Activated T-cell treated with anti-CD3 and anti-CD28 coated beads for 24 hours (primary cell): ENCODE data around the gene SDK2.

ENCODE experiments used
- DNase-seq: peaks from one replicate; pipeline ENCODE4 v3.0.0-alpha.2; 2020; ENCODE audit warnings: low read depth

Gene SDK2

DNA sequence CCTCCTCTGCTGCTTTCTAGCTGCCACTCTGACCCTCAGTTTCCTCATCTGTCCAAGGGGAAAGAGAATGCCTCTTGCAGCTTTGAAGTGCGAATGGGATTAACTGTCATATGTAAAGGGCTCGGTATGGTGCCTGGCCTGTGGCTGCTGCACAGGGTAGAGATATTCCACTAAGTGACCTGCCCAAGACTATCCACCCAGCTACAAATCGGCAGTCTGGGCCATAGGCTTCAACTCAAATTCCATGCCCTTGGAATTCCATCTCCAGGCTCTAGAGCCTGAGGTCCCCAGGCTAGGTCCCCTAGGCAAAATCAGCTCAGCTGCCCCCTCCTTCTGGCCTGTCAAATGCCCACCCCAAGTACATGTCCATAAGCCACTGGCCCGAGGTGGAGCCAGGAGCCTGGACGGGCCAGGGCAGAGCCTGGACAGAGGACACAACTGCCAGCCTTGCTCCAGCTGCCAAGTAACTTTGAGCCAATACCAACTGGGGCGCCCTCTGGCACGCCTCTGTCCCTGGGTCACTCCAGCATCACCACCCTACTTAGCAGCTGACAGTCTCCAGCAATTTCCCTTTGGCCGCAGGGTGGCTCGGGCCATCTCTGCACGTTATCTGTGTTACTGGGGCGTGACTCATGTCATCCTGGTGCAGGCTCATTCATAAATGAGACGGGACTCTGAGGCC, 57.2 kb downstream of the SDK2 start:
- no peak for DNase-seq

DNA sequence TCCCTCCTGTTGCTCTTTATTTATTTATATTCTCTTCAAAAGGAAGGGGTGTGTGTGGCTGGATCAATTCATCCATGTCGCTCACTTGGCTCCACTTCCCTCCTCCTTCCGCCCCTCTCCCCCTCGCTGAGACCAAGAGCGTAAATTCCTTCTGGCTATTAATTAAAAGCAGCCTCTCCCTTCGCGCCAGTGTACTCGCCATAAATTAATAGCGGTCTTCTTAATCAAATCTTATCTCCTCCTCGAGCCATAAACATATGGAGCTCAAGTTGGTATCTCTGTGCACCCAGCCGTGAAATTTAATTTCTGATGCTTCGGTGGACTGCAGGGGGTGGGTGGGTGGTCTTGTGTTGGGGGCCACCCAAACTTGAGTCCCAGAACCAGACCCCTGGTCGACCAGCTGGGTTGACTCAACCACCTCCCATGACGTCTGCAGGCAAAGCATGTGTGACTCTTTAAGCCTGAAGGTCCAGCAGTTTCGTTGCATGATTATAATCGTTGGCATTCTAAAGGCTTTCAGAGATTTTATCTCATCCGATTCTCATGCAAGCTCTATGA, 57.9 kb downstream of the SDK2 start:
- DNase-seq, result no peak

DNA sequence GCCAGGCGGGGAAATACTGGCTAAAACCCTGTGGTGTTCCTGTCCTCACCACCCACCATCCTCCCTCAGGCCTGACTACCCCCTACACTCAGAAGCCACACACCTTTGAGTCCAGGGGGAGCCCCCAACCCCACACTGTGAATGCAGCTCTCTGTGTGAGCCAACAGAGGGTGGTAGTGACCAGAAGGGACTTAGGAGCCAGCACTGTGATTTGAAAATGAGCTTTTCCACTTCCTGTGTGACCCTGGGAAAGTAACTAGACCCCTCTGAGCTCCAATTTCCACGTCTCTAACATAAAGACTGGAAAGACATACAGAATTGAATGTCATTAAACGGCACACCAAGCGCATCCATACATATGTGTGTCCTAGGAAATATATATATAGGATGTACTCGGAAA, 58.7 kb downstream of the SDK2 start:
- no peak for DNase-seq

DNA sequence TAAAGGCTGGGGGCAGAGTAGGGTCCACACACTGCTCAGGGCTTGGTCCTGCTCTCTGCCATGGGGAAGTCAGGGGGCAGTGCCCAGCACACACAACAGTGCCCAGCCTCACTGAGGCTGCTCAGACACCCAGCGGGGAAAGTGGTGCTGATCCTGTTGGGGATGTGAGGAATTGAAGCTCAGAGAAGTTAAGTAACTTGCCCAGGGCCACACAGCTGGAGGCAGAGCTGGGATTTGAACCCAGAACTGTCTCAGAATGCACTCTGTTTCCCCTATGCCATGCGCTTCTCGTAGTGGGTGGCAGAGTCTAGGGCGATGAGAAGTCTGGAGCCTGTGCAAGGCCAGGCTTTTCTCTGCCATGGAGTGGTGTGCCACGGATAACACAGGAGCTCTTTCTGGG, 59.3 kb downstream of the SDK2 start:
- no peak for DNase-seq

DNA sequence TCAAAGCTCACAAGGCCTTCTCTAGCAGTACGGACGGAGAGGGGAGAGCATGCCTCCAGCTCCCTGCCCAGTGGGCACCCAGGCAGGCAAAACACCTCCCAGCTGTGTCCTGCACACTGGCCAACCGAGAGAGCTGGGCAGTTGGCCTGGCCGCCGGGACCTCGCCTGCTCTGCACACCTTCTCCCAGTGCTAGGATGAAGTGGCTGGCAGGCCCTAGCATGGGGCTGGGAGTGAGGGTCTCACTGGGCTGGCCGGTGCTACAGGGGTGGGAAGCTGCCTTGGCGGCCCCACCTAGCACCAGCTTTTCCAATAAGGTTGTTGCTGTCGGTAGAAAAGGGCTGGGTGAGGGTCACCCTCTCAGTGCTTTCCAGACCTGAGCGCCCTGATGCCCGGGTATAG, 60.2 kb downstream of the SDK2 start:
- no peak for DNase-seq

DNA sequence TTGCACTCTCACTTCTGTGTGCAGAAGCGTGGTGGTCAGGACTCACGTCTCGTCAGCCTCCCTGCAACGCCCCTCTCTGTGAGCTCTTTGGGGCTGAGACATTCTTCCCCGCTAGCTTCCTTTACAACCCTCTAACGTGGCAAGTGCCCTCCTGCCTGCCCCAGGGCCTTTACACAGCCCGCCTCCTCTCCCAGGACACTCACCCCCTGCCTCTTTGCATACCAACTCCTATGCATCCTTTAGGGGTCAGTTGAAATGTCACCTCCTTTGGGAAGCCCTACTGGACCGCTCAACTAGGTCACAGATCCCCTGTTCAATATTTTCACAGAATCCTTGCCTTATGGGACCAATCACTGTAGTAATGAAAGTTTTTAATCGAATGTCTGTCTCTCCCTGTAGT, 61.4 kb downstream of the SDK2 start:
- DNase-seq, result no peak

DNA sequence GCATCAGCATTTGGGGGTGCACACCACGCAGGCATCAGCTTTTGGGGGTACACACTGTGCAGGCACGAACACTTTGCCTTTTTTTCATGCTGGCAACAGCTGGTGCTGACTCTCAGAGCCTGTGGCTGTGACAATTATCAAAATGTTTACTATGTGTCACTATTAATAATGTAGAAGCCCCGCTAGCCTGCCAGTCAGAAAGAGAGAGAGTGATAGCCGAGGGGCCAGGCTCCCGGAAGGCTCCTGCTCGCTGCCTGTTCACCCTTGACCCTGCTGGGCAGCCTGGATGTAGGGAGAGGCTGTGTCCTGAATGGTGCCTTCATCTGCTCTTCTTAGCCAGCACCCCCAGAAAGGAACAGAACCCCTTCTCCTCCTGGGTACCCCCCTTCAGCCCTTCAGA, 61.9 kb downstream of the SDK2 start:
- no peak for DNase-seq

DNA sequence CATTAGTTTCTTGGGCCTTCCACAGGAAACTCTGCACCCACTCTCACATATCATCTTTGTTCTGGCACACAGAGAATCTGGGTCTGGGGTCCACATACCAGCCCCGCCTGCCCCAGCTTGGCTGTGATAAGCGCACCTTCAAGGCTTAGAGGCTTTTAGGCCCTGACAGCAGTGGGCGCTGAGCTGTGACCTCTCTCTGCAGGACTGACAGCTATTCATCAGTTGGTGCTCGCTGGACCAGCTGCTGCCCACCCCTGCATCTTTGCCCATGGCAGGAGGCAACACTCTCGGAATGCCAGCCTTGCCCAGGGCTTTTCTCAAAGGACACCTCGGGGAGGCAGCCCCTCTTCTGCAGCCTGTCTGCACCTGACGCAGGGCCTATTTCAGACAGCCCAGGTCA, 62.9 kb downstream of the SDK2 start:
- no peak for DNase-seq

DNA sequence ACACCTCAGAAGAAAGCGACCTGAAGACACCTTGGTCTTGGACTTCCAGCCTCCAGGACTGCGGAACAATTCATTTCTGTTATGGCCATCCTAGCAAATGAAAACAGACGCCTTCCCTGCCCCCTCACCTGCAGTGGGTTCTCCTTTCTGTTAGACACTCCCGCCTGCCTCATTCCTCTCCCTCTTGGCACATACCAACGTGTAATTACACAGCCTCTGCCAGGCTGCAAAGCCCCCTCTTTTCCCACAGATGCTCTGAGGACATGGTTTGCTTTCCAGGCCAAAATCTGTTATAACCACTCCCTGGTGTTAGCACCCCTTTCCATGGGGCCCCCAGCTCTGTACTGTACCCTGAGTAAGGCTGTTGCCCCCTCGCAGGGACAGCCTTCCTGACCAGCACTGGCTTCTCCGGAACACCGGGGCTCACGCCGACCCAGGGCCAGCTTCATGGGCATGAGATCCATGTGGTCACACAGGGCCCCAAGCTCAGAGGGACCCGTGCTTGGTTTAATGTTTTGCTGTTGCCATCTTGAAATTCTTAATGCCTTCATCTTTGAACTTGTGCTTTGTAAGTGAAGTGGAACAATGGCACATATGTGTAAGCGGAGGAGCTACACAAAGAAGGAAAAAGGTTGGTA, 64.1 kb downstream of the SDK2 start:
- DNase-seq, result no peak

DNA sequence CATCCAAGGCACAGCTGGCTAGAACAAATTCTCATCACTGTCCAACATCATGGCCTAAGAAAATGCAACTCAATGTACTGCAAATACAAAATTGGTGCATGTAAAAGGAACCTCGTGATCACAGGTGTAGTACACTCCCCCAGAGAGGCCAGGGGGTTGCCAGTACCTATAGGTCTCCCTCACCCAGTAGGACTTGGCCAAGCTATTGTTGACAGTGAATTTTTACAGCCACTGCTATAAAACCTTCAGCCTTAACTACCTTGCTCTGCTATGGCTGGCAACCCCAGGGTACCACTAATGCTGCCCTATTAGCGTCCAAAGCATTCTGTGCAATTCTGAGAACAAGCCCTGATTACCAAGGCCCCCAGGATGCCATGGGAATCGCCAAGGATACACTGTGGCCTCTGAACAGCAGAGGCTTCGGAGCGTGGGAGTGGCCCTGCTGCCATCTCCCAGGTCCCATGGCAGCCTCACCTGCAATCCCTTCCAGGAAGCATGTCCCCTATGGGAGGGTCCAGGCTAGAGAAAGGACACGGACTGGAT, 67.6 kb downstream of the SDK2 start:
- no peak for DNase-seq

DNA sequence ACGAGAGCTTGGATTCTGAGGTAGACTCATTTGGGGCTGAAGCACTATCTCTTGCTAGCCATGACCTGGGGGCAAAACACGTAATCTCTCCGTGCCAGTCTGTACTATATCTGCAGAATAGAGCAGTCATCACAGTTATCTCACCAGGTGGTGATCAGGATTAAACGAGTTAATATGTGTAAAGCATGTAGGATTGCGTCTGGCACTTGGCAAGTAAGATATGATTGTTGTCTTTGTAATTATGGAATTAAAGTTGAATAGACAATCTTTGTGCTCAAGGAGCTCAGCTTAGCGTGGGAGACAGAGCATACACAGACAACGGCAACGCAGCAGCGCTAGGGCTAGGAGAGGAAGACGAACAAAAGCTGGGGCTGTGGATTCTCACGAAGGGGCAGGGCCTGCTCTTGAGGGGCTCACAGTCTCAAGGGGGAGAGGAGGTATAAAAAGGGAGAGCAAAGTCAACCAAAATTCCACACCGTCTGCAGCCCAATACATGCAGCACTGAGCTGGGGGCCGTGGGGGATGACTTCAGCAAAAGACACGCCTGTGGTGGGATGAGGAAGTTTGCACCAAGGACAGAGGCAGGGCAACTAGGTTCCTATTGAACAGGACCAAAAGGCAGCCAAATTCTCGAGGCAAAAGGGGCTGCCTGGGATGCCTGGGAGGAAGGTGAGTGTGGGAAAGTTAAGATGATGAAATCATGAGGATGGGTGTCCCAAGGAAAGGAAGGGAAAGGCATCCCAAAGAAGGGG, 68.6 kb downstream of the SDK2 start:
- DNase-seq, result no peak

DNA sequence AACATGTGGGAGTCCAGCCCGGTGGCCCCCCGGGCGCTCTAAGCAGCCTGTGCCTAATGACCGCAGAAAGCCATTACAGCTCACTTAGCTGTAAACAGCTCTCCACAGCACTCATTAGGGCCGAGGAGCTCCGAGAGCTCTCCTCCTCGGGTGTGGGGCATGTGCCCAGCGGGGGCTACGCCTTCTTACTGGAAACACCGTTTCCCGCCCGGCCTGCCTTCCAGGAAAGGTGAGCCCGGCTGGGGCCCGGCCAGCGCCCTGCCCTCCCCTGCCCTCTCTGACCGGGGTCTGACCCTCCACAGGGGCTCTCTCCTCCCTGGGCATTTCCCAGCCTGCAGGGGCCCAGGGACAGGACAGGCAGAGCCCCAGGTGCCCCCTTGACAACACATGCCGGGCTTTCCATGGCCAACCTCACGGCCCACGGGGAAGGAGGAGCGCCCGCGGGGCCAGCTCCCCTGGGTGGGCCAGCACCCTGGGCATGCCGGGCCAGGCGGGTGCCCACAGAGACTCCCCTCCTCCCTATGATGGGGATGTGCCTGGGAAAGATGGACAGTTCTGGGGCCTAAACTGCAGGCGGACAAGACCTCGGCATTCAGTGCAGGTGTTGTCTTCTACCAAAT, 72.6 kb downstream of the SDK2 start:
- DNase-seq, result no peak

DNA sequence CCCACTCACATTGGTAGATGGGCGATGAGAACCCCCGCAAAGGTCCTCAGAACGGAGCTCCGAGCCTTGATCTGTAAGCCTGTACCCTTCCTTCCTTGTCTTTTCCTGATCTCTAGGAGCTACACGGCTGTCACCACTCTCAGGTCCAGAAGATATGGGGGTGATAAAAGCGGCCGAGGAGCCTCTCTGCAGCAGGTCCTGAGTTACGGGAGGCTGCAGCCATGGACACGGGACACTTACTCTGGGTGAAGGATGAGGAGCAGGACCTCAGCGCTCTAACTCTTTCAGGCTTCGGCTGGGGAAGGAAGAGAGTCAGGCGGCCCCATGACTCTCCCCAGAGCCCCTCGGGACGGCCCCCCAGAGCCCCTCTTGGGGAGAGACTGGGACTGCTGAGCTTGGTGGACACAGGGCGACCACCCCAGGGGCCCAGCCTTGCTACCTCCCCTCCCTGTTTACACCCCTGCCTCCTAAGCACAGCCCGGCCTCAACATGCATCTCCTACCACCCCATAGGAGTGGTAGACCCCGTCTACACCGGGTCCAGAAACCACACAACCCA, 74.4 kb downstream of the SDK2 start:
- DNase-seq, result no peak

DNA sequence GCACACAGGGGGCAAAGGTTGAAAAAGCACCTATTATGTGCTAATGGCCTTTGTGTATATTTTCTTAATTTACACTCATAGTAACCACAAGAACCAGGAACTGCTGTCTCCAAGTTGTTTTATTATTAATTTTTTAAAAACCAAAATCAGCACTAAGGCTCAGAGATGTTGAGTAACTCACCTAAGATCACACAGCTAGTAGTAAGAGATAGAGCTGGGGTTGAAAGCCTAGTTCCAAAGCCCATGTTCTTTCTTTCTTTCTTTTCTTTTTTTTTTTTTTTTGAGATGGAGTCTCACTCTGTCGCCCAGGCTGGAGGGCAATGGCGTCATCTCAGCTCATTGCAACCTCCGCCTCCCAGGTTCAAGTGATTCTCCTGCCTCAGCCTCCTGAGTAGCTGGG, 75.3 kb downstream of the SDK2 start:
- no peak for DNase-seq

DNA sequence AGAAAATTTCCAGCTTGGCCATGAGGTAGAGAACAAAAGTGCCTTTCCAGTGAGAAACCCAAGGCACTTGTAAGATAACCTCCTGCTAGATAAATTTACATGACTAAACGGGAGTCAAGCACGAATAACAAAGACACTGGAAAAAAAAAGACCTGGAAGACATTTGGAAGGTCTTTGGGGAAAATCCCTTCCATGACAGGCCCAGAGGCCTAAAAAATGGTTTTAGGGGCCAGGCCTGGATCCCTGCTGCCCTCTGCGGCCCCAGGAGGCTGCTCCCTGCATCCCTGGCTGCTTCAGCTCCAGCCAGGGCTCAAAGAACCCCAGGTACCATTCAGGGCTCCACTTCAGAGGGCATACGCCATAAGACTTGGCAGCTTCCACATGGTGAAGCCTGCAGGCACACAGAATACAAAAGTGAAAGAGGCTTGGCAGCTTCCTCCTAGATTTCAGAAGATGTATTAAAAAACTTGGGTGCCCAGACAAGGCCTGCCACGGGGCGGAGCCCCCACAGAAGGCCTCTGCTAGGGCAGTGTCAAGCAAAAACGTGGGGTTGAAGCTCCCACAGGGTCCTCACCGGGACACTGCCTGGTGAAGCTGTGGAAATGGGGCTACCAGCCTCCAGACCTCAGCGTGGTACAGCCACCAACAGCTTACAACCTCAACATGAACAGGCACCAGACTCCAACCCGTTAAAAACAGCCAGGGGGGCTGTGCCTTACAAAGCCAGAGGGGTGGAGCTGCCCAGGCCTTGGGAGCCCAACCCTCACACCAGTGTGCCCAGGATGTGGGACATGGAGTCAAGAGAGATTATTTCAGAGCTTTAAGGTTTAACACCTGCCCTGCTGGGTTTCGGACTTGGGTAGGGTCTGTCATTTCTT, 77.1 kb downstream of the SDK2 start:
- no peak for DNase-seq

DNA sequence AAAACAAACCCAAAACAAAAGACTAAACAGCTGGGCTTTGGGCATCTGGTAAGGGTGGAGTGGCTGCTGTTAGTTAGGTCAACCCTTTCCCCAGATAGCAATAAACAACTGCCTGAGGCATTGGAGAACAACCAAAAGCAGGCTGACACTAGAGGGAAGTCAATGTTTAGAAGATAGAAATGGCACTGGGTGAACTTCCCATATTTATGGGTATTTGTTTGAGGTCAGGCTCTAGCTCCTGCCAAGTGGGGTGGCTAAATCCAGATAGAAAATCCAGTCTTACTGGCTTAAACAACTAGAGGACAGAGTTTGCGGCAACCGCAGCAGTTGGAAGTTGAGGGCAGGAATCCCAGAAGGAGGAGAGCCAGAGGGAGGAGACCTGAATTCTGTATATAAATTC, 79.4 kb downstream of the SDK2 start:
- DNase-seq, result no peak

DNA sequence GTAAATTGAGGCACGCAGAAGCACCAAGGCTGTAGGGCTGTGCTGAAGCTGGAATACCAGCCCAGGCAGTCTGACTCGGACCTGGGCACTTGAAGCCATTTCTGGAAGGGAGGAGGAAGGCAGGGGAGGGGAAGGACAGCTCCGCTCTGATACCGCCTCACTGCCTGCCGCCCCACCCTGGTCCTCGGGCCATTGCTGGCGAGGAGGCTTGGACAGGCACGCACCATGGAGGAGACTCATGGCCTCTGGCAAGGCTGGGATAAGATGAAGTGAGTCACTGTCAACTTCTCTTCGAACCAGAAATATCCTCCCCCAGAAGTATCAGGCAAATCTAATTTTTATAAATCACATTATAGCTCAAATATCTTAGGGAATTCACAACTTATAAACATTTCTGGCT, 81.3 kb downstream of the SDK2 start:
- no peak for DNase-seq

DNA sequence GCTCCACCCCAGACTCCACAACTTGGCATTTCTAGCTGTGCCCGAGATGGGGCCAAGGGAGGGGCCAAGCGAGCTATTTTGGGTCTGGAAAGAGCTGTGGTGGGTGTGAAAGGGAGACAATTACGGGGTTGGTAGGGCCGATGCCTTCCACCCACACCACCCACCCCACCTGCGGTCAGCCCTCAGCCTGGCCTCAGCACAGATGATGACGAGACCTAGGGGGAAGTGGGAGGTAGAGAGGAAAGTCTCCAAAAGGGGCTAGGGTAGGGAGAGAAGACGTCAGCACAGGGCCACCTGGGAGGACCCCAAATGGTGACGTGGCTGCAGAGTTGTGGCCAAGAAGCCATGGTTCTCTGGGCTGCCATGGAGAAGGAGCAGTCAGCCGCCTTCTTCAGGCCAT, 83.1 kb downstream of the SDK2 start:
- DNase-seq, result no peak

DNA sequence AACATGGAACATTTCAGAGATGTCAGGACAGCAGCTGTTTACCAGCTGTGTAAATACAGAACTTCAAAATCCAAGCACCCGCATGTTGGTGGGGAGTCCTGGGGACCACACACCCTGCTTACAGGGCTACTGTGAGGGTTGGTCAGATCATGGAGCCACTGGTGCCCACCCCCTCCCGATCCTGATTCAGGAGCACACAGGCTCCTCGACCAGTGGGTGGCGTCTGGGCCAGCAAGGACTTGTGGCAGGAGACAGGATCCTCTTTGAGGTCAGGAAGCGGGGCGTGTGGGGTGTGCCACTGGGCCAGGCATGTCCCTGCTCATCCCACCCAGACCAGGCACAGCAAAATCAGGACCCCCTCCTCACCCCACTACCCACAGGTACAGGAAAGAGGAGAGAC, 83.6 kb downstream of the SDK2 start:
- no peak for DNase-seq

DNA sequence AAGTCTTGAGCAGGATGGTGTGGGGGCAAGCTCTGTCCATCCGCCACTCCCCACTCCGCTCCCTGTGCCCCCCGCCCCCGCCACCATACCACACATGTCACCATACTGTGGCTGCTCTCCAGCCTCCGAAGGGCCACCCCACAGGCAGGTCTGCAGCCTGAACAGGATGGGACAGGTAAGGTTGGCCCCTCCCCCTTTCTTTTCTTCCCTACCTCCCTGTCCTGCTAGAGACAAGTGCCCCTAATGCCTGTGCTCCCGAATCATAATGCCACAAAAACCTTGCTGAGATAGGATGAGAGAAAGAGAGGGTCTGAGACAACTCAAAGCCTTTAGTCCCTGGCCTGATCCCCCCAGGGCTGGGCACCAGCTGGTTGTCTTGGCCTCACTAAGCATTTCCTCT, 84.7 kb downstream of the SDK2 start:
- no peak for DNase-seq
